Measurements from ENCODE around the gene CRYBG2.
"Not testable (repeated sequence)": the region's sequence is repeated elsewhere in the genome, so short reads cannot be mapped to it uniquely, and the experiment has no call there.

The CRYBG2 gene

GRCh38 chr1:26337206-26337535 lies 16.8 kb downstream of the CRYBG2 start:
- intact Hi-C loops (cut with DNase I; ENCODE audit: low total_unique reads): no loop called here
- Histone ChIP-seq H3K36me3 (no peaks in the 10 kb centered on the region), H3K27ac (no peak overlapping the region), H3K9me3 (no peaks in the 10 kb centered on the region), H3K4me1 (peaks cover 0 to 14% (median 11%) of the 10 kb centered on the region in 4 donors), H3K27me3 (peaks cover 4 to 63% of the 10 kb centered on the region in 2 donors), H3K4me3 (no peak overlapping the region)
- no peak for TF ChIP-seq CTCF (IDR thresholded peaks at IDR 0.05)
- DNase-seq: no peak

GRCh38 chr1:26336477-26337205 lies 17.3 kb downstream of the CRYBG2 start:
- no peak for DNase-seq
- peaks cover 4 to 62% of the 10 kb centered on the region in 2 donors for H3K27me3 ChIP-seq
- H3K4me1 ChIP-seq: peaks cover 0 to 14% (median 11%) of the 10 kb centered on the region in 4 donors
- TF ChIP-seq CTCF (IDR thresholded peaks at IDR 0.05): no peak
- H3K27ac ChIP-seq: no peak overlapping the region
- no peaks in the 10 kb centered on the region for H3K36me3 ChIP-seq
- intact Hi-C loops (cut with DNase I; ENCODE audit: low total_unique reads): no loop called here
- no peaks in the 10 kb centered on the region for H3K9me3 ChIP-seq
- H3K4me3 ChIP-seq: peak overlapping the region; percentile 25 to 45

GRCh38 chr1:26335774-26336476 lies 18.0 kb downstream of the CRYBG2 start:
- TF ChIP-seq CTCF (IDR thresholded peaks at IDR 0.05): no peak
- no peaks in the 10 kb centered on the region for H3K9me3 ChIP-seq
- DNase-seq: peak in 1 of 2 donors; percentile 34
- no peaks in the 10 kb centered on the region for H3K36me3 ChIP-seq
- no peak overlapping the region for H3K27ac ChIP-seq
- peaks cover 0 to 14% (median 11%) of the 10 kb centered on the region in 4 donors for H3K4me1 ChIP-seq
- H3K27me3 ChIP-seq: peaks cover 4 to 65% of the 10 kb centered on the region in 2 donors
- intact Hi-C loops (cut with DNase I; ENCODE audit: low total_unique reads): no loop called here
- H3K4me3 ChIP-seq: peak overlapping the region; percentile 25 to 45

GRCh38 chr1:26333312-26333711 lies 20.6 kb downstream of the CRYBG2 start:
- Histone ChIP-seq H3K4me1 (peaks cover 0 to 14% (median 11%) of the 10 kb centered on the region in 4 donors), H3K27me3 (peaks cover 4 to 85% of the 10 kb centered on the region in 2 donors)
- H3K4me3 ChIP-seq; DNase-seq; H3K27ac ChIP-seq; intact Hi-C loops (cut with DNase I; ENCODE audit: low total_unique reads); H3K36me3 ChIP-seq; H3K9me3 ChIP-seq: not testable (repeated sequence)

- intact Hi-C loops (cut with DNase I; ENCODE audit: low total_unique reads): no loop called here
- no peak for TF ChIP-seq CTCF (IDR thresholded peaks at IDR 0.05)
- peaks cover 0 to 69% of the 10 kb centered on the region in 2 donors for H3K27me3 ChIP-seq
- no peak overlapping the region for H3K27ac ChIP-seq
- no peaks in the 10 kb centered on the region for H3K9me3 ChIP-seq
- no peaks in the 10 kb centered on the region for H3K4me1 ChIP-seq
- DNase-seq: no peak
- H3K4me3 ChIP-seq: no peak overlapping the region
- no peaks in the 10 kb centered on the region for H3K36me3 ChIP-seq
Observed at GRCh38 chr1:26330276-26330675, 23.7 kb downstream of the CRYBG2 start.

- intact Hi-C loops (cut with DNase I; ENCODE audit: low total_unique reads): loop anchor here (10.0 kb wide), 1 partner anchor 225 kb away; no protein-coding TSS in a partner anchor
- DNase-seq, H3K4me1 ChIP-seq, H3K36me3 ChIP-seq, H3K27ac ChIP-seq, H3K4me3 ChIP-seq, H3K9me3 ChIP-seq: not testable (repeated sequence)
- peaks cover 0 to 65% of the 10 kb centered on the region in 2 donors for H3K27me3 ChIP-seq
Observed at GRCh38 chr1:26329380-26329779, 24.6 kb downstream of the CRYBG2 start.
